PFSK-1 (cell line): Measurements from ENCODE around the gene ACTC1.

ENCODE experiments used
- FOXP2 ChIP-seq: optimal IDR thresholded peaks from 2 replicates; pipeline ENCODE3; 2011; ENCODE audit warnings: borderline replicate concordance, control low read depth, inconsistent platforms; ENCODE audit not compliant: insufficient read depth; ENCODE audit errors: extremely low read length, extremely low read depth
- POLR2AphosphoS5 ChIP-seq: IDR thresholded peaks from 2 replicates; pipeline ENCODE4 v1.6.1; 2012; ENCODE audit warnings: low read depth, mild to moderate bottlenecking, control low read depth, low read length, moderate library complexity
- REST ChIP-seq, 2 experiments: IDR thresholded peaks; 2 replicates each; pipeline versions ENCODE4 v1.6.1 to v1.8.0; 2011 to 2012; ENCODE audit warnings: low read depth in 2 of 2, low read length in 2 of 2, control low read depth in 1 of 2, inconsistent platforms in 1 of 2, mild to moderate bottlenecking in 1 of 2, moderate library complexity in 1 of 2; ENCODE audit not compliant: insufficient read depth in 1 of 2
- SIN3A ChIP-seq: IDR thresholded peaks from 2 replicates; pipeline ENCODE4 v1.6.1; 2012; ENCODE audit warnings: mild to moderate bottlenecking, low read length, moderate library complexity, borderline replicate concordance; ENCODE audit not compliant: insufficient read depth
- TAF1 ChIP-seq: IDR thresholded peaks from 2 replicates; pipeline ENCODE4 v1.6.1; 2012; ENCODE audit warnings: low read length, control low read depth, borderline replicate concordance; ENCODE audit not compliant: insufficient read depth

The ACTC1 gene

GRCh38 chr15:34793071-34793470 is 2.3 kb downstream of the ACTC1 start:
- TF ChIP-seq SIN3A (no peak), TAF1 (no peak), REST (IDR thresholded peaks at IDR 0.05; ENCODE audit: insufficient read depth in 1 of 2, low read depth in 2 of 2, low read length in 2 of 2) (no peak), FOXP2 (no peak), POLR2AphosphoS5 (no peak)

GRCh38 chr15:34791701-34792100 is 3.6 kb downstream of the ACTC1 start:
- TF ChIP-seq FOXP2 (no peak), TAF1 (no peak), POLR2AphosphoS5 (no peak), REST (IDR thresholded peaks at IDR 0.05; ENCODE audit: insufficient read depth in 1 of 2, low read depth in 2 of 2, low read length in 2 of 2) (no peak), SIN3A (no peak)

- no peak for TF ChIP-seq TAF1
- TF ChIP-seq FOXP2: no peak
These were observed 5.2 kb downstream of the ACTC1 start for GRCh38 chr15:34790121-34790520.

GRCh38 chr15:34789326-34789725 is 6.0 kb downstream of the ACTC1 start:
- TF ChIP-seq POLR2AphosphoS5 (no peak), REST (IDR thresholded peaks at IDR 0.05; ENCODE audit: insufficient read depth in 1 of 2, low read depth in 2 of 2, low read length in 2 of 2) (no peak), TAF1 (no peak), SIN3A (no peak), FOXP2 (no peak)

GRCh38 chr15:34786206-34786605 is 9.1 kb downstream of the ACTC1 start:
- TF ChIP-seq SIN3A (no peak), FOXP2 (no peak), POLR2AphosphoS5 (no peak), REST (IDR thresholded peaks at IDR 0.05; ENCODE audit: insufficient read depth in 1 of 2, low read depth in 2 of 2, low read length in 2 of 2) (no peak), TAF1 (no peak)
